HG03521 (cell line): ENCODE results near the gene TTC28.
"Not testable (repeated sequence)": the region's sequence is repeated elsewhere in the genome, so short reads cannot be mapped to it uniquely, and the experiment has no call there.

Experiments used
- ATAC-seq: cut with Tn5 transposase; IDR thresholded peaks from one replicate; pipeline ENCODE4 v1.9.1; 2021; ENCODE audit warnings: mild to moderate bottlenecking, moderate library complexity; ENCODE audit not compliant: unreplicated experiment

The TTC28 gene

GRCh38 chr22:28678778-28679610 lies 646 bp downstream of the TTC28 start:
- not testable (repeated sequence) for ATAC-seq

- ATAC-seq = not testable (repeated sequence)
Measured at GRCh38 chr22:28678170-28678569, 1.5 kb downstream of the TTC28 start.

- no peak for ATAC-seq
Measured at GRCh38 chr22:28674121-28674563, 5.5 kb downstream of the TTC28 start.

- ATAC-seq = no peak
Measured at GRCh38 chr22:28670756-28671155, 8.9 kb downstream of the TTC28 start.

- ATAC-seq = no peak
Measured at GRCh38 chr22:28670161-28670560, 9.5 kb downstream of the TTC28 start.

GRCh38 chr22:28669387-28669786 lies 10.3 kb downstream of the TTC28 start:
- ATAC-seq = no peak

GRCh38 chr22:28663569-28663942 lies 16.1 kb downstream of the TTC28 start:
- not testable (repeated sequence) for ATAC-seq

- no peak for ATAC-seq
Measured at GRCh38 chr22:28658448-28658847, 21.2 kb downstream of the TTC28 start.

GRCh38 chr22:28656181-28656580 lies 23.5 kb downstream of the TTC28 start:
- ATAC-seq = no peak

- ATAC-seq = no peak
Measured at GRCh38 chr22:28650463-28650862, 29.2 kb downstream of the TTC28 start.

- ATAC-seq = no peak
Measured at GRCh38 chr22:28648792-28649191, 30.8 kb downstream of the TTC28 start.

GRCh38 chr22:28647216-28647615 lies 32.4 kb downstream of the TTC28 start:
- no peak for ATAC-seq

- no peak for ATAC-seq
Measured at GRCh38 chr22:28639321-28639720, 40.3 kb downstream of the TTC28 start.

GRCh38 chr22:28637225-28637624 lies 42.4 kb downstream of the TTC28 start:
- ATAC-seq = no peak

GRCh38 chr22:28630177-28630574 lies 49.5 kb downstream of the TTC28 start:
- ATAC-seq = no peak

GRCh38 chr22:28629420-28630176 lies 50.0 kb downstream of the TTC28 start:
- ATAC-seq = no peak

- no peak for ATAC-seq
Measured at GRCh38 chr22:28628766-28629165, 50.9 kb downstream of the TTC28 start.

GRCh38 chr22:28627791-28628190 lies 51.8 kb downstream of the TTC28 start:
- ATAC-seq = no peak

GRCh38 chr22:28620244-28620922 lies 59.3 kb downstream of the TTC28 start:
- no peak for ATAC-seq

- no peak for ATAC-seq
Measured at GRCh38 chr22:28619236-28619635, 60.4 kb downstream of the TTC28 start.

GRCh38 chr22:28615423-28615822 lies 64.2 kb downstream of the TTC28 start:
- ATAC-seq = not testable (repeated sequence)
